H1 (cell line): ENCODE data around the gene ZNF407. TPM values are rescaled to one million over a fixed set of nuclear protein-coding genes. Genes with fewer than 3 reads are reported as not detected.
A peak's percentile ranks its signal among the peaks of the same experiment; 100 is the strongest.

Source experiments
- CTCF ChIA-PET: fragments of 300-600 bp; sonication (Branson Sonifier 250); formaldehyde crosslinking; loops from one replicate; lab custom pipeline; 2021; ENCODE audit not compliant: partially characterized antibody; lab: Charles Lee
- POLR2A ChIA-PET: fragments of 300-600 bp; sonication (Branson Sonifier 250); formaldehyde crosslinking; loops from one replicate; lab custom pipeline; 2021; ENCODE audit warnings: inconsistent platforms; ENCODE audit not compliant: partially characterized antibody; lab: Charles Lee
- DNase-seq, 2 experiments: peaks; one replicate each; pipeline versions ENCODE4 v3.0.0 to v3.0.0-alpha.2; 2010 to 2022; ENCODE audit warnings: low spot score in 2 of 2, low read depth in 1 of 2, mixed read lengths in 1 of 2
- FAIRE-seq: peaks from 2 replicates; lab custom pipeline; 2011; peaks lifted over from hg19 to GRCh38; lab: Jason Lieb, UNC
- H2AFZ ChIP-seq: 2 replicates; pipeline ENCODE4 v1.8.1; 2012; ENCODE audit warnings: low read length, inconsistent platforms
- H2AK5ac ChIP-seq: 2 replicates; pipeline ENCODE4 v1.6.1; 2013; ENCODE audit warnings: low read depth, low read length
- H2BK120ac ChIP-seq: replicated peaks from 2 replicates; pipeline ENCODE3; 2013; ENCODE audit warnings: low read depth, low read length, inconsistent platforms
- H2BK12ac ChIP-seq: 2 replicates; pipeline ENCODE4 v1.6.1; 2013; ENCODE audit warnings: low read depth, low read length
- H2BK15ac ChIP-seq: 2 replicates; pipeline ENCODE4 v1.6.1; 2013; ENCODE audit warnings: low read length
- H2BK20ac ChIP-seq: 2 replicates; pipeline ENCODE4 v1.6.1; 2013; ENCODE audit warnings: low read length
- H2BK5ac ChIP-seq: 2 replicates; pipeline ENCODE4 v1.6.1; 2013; ENCODE audit warnings: low read depth, low read length
- H3K14ac ChIP-seq: 2 replicates; pipeline ENCODE4 v1.6.1; 2013; ENCODE audit warnings: inconsistent platforms; ENCODE audit not compliant: insufficient read length
- H3K18ac ChIP-seq: 2 replicates; pipeline ENCODE4 v1.6.1; 2013; ENCODE audit warnings: low read length; ENCODE audit errors: extremely low read depth
- H3K23ac ChIP-seq: 2 replicates; pipeline ENCODE4 v1.6.1; 2013; ENCODE audit warnings: inconsistent platforms; ENCODE audit not compliant: insufficient read length
- H3K23me2 ChIP-seq: 2 replicates; pipeline ENCODE4 v1.6.1; 2013; ENCODE audit warnings: low read depth, low read length
- H3K27ac ChIP-seq: 2 replicates; pipeline ENCODE4 v1.6.1; 2011; ENCODE audit warnings: low read depth, low read length, inconsistent platforms
- H3K27me3 ChIP-seq, 4 experiments: replicated peaks in 1 of 4; 1 replicate in 1 of 4; 2 replicates in 3 of 4; pipeline versions ENCODE4 v1.6.1 to v1.8.1; 2011 to 2013; ENCODE audit warnings: low read length in 3 of 4, mild to moderate bottlenecking in 3 of 4, inconsistent platforms in 2 of 4, mixed read lengths in 2 of 4, moderate library complexity in 1 of 4; ENCODE audit not compliant: control insufficient read depth in 3 of 4, insufficient read depth in 3 of 4; ENCODE audit errors: extremely low read depth in 1 of 4
- H3K36me3 ChIP-seq, 4 experiments: 2 replicates each; pipeline versions ENCODE4 v1.6.1 to v1.8.1; 2011 to 2013; ENCODE audit warnings: mild to moderate bottlenecking in 4 of 4, low read length in 3 of 4, moderate library complexity in 2 of 4, control low read depth in 1 of 4, inconsistent platforms in 1 of 4; ENCODE audit not compliant: insufficient read depth in 4 of 4, control insufficient read depth in 2 of 4
- H3K4ac ChIP-seq: replicated peaks from 2 replicates; pipeline ENCODE3; 2013; ENCODE audit warnings: low read length, low read depth, mixed read lengths, inconsistent platforms; ENCODE audit not compliant: insufficient read length
- H3K4me1 ChIP-seq, 4 experiments: replicated peaks in 1 of 4; 1 replicate in 1 of 4; 2 replicates in 3 of 4; pipeline versions ENCODE4 v1.6.1 to v1.8.1; 2011 to 2013; ENCODE audit warnings: low read length in 3 of 4, inconsistent platforms in 2 of 4, mixed read lengths in 1 of 4; ENCODE audit not compliant: insufficient read depth in 4 of 4, control insufficient read depth in 3 of 4
- H3K4me2 ChIP-seq, 2 experiments: 2 replicates each; pipeline versions ENCODE4 v1.6.1 to v1.8.1; 2011 to 2013; ENCODE audit warnings: low read depth in 2 of 2, low read length in 2 of 2, control low read depth in 1 of 2, inconsistent platforms in 1 of 2, mild to moderate bottlenecking in 1 of 2; ENCODE audit not compliant: insufficient read depth in 1 of 2
- H3K4me3 ChIP-seq, 4 experiments: fragments of 200-600, 300-600 bp in 1 of 4; sonication (generic), shearing (Covaris generic), sonication (Bioruptor Twin) in 1 of 4; 2 replicates each; pipeline versions ENCODE4 v1.5.1 to v1.8.1; 2011 to 2016; ENCODE audit warnings: low read length in 4 of 4, low read depth in 3 of 4, control low read depth in 2 of 4, inconsistent platforms in 2 of 4, mild to moderate bottlenecking in 2 of 4, mixed read lengths in 1 of 4, moderate library complexity in 1 of 4; ENCODE audit not compliant: insufficient read depth in 2 of 4; ENCODE audit errors: extremely low read depth in 1 of 4
- H3K56ac ChIP-seq: replicated peaks from 2 replicates; pipeline ENCODE3; 2013; ENCODE audit warnings: low read depth, mild to moderate bottlenecking, mixed read lengths, low read length, inconsistent platforms; ENCODE audit not compliant: insufficient read length
- H3K79me1 ChIP-seq: 2 replicates; pipeline ENCODE4 v1.6.1; 2013; ENCODE audit warnings: low read depth, low read length, control low read depth
- H3K79me2 ChIP-seq, 2 experiments: 2 replicates each; pipeline versions ENCODE4 v1.6.1 to v1.8.1; 2012 to 2013; ENCODE audit warnings: low read length in 2 of 2, mild to moderate bottlenecking in 2 of 2, inconsistent platforms in 1 of 2; ENCODE audit not compliant: insufficient read depth in 2 of 2, control insufficient read depth in 1 of 2
- H3K9ac ChIP-seq, 4 experiments: replicated peaks in 1 of 4; 1 replicate in 1 of 4; 2 replicates in 3 of 4; pipeline versions ENCODE4 v1.6.1 to v1.8.1; 2011 to 2013; ENCODE audit warnings: low read depth in 3 of 4, low read length in 3 of 4, control low read depth in 2 of 4, mild to moderate bottlenecking in 2 of 4, moderate library complexity in 2 of 4, inconsistent platforms in 1 of 4; ENCODE audit errors: extremely low read depth in 1 of 4
- H3K9me3 ChIP-seq, 2 experiments: 2 replicates each; pipeline versions ENCODE4 v1.6.1 to v1.8.1; 2012 to 2013; ENCODE audit warnings: mild to moderate bottlenecking in 2 of 2, moderate library complexity in 2 of 2, control low read depth in 1 of 2, inconsistent platforms in 1 of 2, low read depth in 1 of 2, low read length in 1 of 2, mixed read lengths in 1 of 2; ENCODE audit not compliant: insufficient read depth in 2 of 2
- H4K20me1 ChIP-seq, 2 experiments: replicated peaks in 1 of 2; 2 replicates each; pipeline versions ENCODE3 to v1.8.1; 2011 to 2013; ENCODE audit warnings: inconsistent platforms in 2 of 2, low read length in 2 of 2, mild to moderate bottlenecking in 1 of 2; ENCODE audit not compliant: insufficient read depth in 2 of 2, control insufficient read depth in 1 of 2
- H4K5ac ChIP-seq: 2 replicates; pipeline ENCODE4 v1.6.1; 2013; ENCODE audit warnings: low read length, low read depth, mixed read lengths, inconsistent platforms; ENCODE audit not compliant: insufficient read length
- H4K8ac ChIP-seq: 2 replicates; pipeline ENCODE4 v1.8.0; 2013; ENCODE audit warnings: mild to moderate bottlenecking, moderate library complexity, low read length, inconsistent platforms; ENCODE audit not compliant: insufficient read depth; ENCODE audit errors: extremely low read depth
- H4K91ac ChIP-seq: replicated peaks from 2 replicates; pipeline ENCODE3; 2013; ENCODE audit warnings: low read length, mixed read lengths, inconsistent platforms; ENCODE audit not compliant: insufficient read length
- CBX5 ChIP-seq: fragments of 300-800, 300-1000 bp; sonication (generic); IDR thresholded peaks from 2 replicates; pipeline ENCODE4 v1.7.1; 2016; ENCODE audit warnings: antibody characterized with exemption, low read length, low read depth
- CEBPB ChIP-seq: IDR thresholded peaks from 2 replicates; pipeline ENCODE4 v1.6.1; 2012; ENCODE audit warnings: low read depth, low read length
- HDAC2 ChIP-seq, 2 experiments: fragments of 300-600 bp in 1 of 2; sonication (generic) in 1 of 2; IDR thresholded peaks; 2 replicates each; pipeline ENCODE4 v1.6.1; 2011 to 2012; ENCODE audit warnings: low read depth in 2 of 2, low read length in 2 of 2, mild to moderate bottlenecking in 2 of 2, moderate library complexity in 2 of 2, borderline replicate concordance in 1 of 2, inconsistent platforms in 1 of 2
- HDAC6 ChIP-seq: IDR thresholded peaks from one replicate; pipeline ENCODE4 v1.7.1; 2012; ENCODE audit warnings: low read depth, mild to moderate bottlenecking, inconsistent platforms, low read length, moderate library complexity
- KDM1A ChIP-seq: fragments of 200-600, 300-600 bp; sonication (generic); IDR thresholded peaks from 2 replicates; pipeline ENCODE4 v1.7.1; 2016; ENCODE audit warnings: mild to moderate bottlenecking, low read length, borderline replicate concordance
- MAX ChIP-seq: IDR thresholded peaks from 2 replicates; pipeline ENCODE4 v1.6.1; 2012; ENCODE audit warnings: inconsistent platforms
- PHF8 ChIP-seq: fragments of 200-600 bp; sonication (generic); conservative IDR thresholded peaks from 2 replicates; pipeline ENCODE4 v1.7.1; 2012; ENCODE audit warnings: low read depth, mild to moderate bottlenecking, inconsistent platforms, low read length, moderate library complexity
- RBBP5 ChIP-seq: IDR thresholded peaks from 2 replicates; pipeline ENCODE4 v1.7.1; 2012; ENCODE audit warnings: low read depth, mild to moderate bottlenecking, inconsistent platforms, low read length, moderate library complexity, borderline replicate concordance
- SUZ12 ChIP-seq: fragments of 200-600 bp; sonication (generic); IDR thresholded peaks from 2 replicates; pipeline ENCODE4 v1.6.1; 2012; ENCODE audit warnings: mild to moderate bottlenecking, inconsistent platforms, low read length, moderate library complexity, mixed read lengths
- TCF12 ChIP-seq: IDR thresholded peaks from 2 replicates; pipeline ENCODE4 v1.6.1; 2011; ENCODE audit warnings: low read depth, mild to moderate bottlenecking, low read length
- WGBS, 2 experiments: shearing (Covaris generic) in 1 of 2; methylation state at CpG; one replicate each; pipeline versions ENCODE4 v1.1.6 to v1.1.7; 2013 to 2015; ENCODE audit warnings: low lambda C conversion rate in 2 of 2, mixed read lengths in 2 of 2, inconsistent platforms in 1 of 2, low coverage in 1 of 2, missing lambda C conversion rate in 1 of 2; ENCODE audit not compliant: insufficient replicate concordance in 2 of 2, insufficient coverage in 1 of 2, insufficient read length in 1 of 2; ENCODE audit errors: extremely low coverage in 1 of 2, missing lambda C conversion rate in 1 of 2; 5-methylcytosine and 5-hydroxymethylcytosine counted together
- polyA plus RNA-seq, 7 experiments: library from polyadenylated mRNA; depleted of rRNA in 3 of 7; stranded (reverse) in 5 of 7; unstranded in 2 of 7; fragments of >200 nt in 5 of 7; fragments of 200-250 nt in 2 of 7; gene quantifications; 1 replicate in 5 of 7; 2 replicates in 1 of 7; 4 replicates in 1 of 7; pipeline versions ENCODE4 v1.2.1 to v1.2.3, GENCODE V29; 2011 to 2013; ENCODE audit warnings: missing spikeins in 2 of 7, mixed read lengths in 2 of 7
- total RNA-seq: library from RNA; stranded (reverse); fragmentation: NEBNext Ultra II Directional; extraction: Animal tissue kit (Norgen Biotek cat#: 25700); gene quantifications from 2 replicates; pipeline ENCODE4 v1.2.1, GENCODE V29; 2021
- TF ChIP-seq, protein P1 (sequence below): IDR thresholded peaks from 2 replicates; pipeline ENCODE4 v1.6.1; 2011; ENCODE audit warnings: low read depth, mild to moderate bottlenecking, low read length; ENCODE audit not compliant: insufficient read depth

ZNF407 gene
- total and polyA plus RNA-seq, 2 of the 8 experiments (the other 6 are each of a cell fraction or from before 2014, with no cell fraction given) = 1.5 to 6.8 TPM

GRCh38 chr18:75112186-75113096 is 514.8 kb downstream of the ZNF407 start:
- H3K4me1 ChIP-seq = no peaks in the 10 kb centered on the region
- CTCF ChIA-PET = interaction anchor here (2.4 kb wide), 1 partner anchor 10 kb away, joined by 6 read pairs; no protein-coding TSS in a partner anchor
- H3K14ac ChIP-seq = no peak overlapping the region
- no peak overlapping the region for H3K23ac ChIP-seq
- H4K5ac ChIP-seq = no peak overlapping the region
- 91% methylated on average over 16 of the region's 16 CpGs; no CpG with 5 or more reads in 1 of the 2 experiments for WGBS, 2 experiments
- no peak overlapping the region for H2BK12ac ChIP-seq
- FAIRE-seq = no peak
- H3K27me3 ChIP-seq = no peaks in the 10 kb centered on the region
- no peak overlapping the region for H2BK5ac ChIP-seq
- H4K91ac ChIP-seq = no peak overlapping the region
- no peaks in the 10 kb centered on the region for H3K79me2 ChIP-seq
- no peak overlapping the region for H2BK20ac ChIP-seq
- no peak overlapping the region for H3K4me3 ChIP-seq
- no peak overlapping the region for H4K8ac ChIP-seq
- no peaks in the 10 kb centered on the region for H3K79me1 ChIP-seq
- no peak overlapping the region for H2AFZ ChIP-seq
- H4K20me1 ChIP-seq = no peaks in the 10 kb centered on the region
- no peak overlapping the region for H3K4ac ChIP-seq
- no peak overlapping the region for H3K56ac ChIP-seq
- POLR2A ChIA-PET = no interaction called here
- H2BK120ac ChIP-seq = no peak overlapping the region
- H2AK5ac ChIP-seq = no peak overlapping the region
- no peaks in the 10 kb centered on the region for H3K9me3 ChIP-seq
- no peak overlapping the region; a peak in 1 of 7 replicates for H3K9ac ChIP-seq
- no peak overlapping the region for H3K4me2 ChIP-seq
- peak in 1 of 2 experiments; percentile 13 for DNase-seq
- H3K23me2 ChIP-seq = no peaks in the 10 kb centered on the region
- H3K36me3 ChIP-seq = no peaks in the 10 kb centered on the region
- no peak overlapping the region for H2BK15ac ChIP-seq
- no peak overlapping the region for H3K27ac ChIP-seq
- no peak overlapping the region for H3K18ac ChIP-seq
- TF ChIP-seq RBBP5 = no peak
- no peak for TF ChIP-seq SUZ12
- no peak for TF ChIP-seq MAX
- no peak for TF ChIP-seq KDM1A
- no peak for TF ChIP-seq HDAC2 (IDR thresholded peaks at IDR 0.05; ENCODE audit: borderline replicate concordance in 1 of 2, low read depth in 2 of 2, low read length in 2 of 2)
- no peak for TF ChIP-seq PHF8
- TF ChIP-seq, protein P1, sequence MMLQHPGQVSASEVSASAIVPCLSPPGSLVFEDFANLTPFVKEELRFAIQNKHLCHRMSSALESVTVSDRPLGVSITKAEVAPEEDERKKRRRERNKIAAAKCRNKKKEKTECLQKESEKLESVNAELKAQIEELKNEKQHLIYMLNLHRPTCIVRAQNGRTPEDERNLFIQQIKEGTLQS = no peak
- no peak for TF ChIP-seq HDAC6
- no peak for TF ChIP-seq CBX5
- TF ChIP-seq CEBPB = no peak
- TF ChIP-seq TCF12 = no peak
